ENCODE results near the gene PHF19. TPM values are rescaled to one million over a fixed set of nuclear protein-coding genes. Genes with fewer than 3 reads are reported as not detected.

Gene PHF19
- total RNA-seq, 8 experiments from 2014 or later: 5.2 to 44.0 (median 12.0) TPM

GRCh38 chr9:120818595-120818994 is 58.4 kb downstream of the PHF19 start:
- H3K4me1 ChIP-seq (replicated peaks in 1 of 2): no peaks in the 10 kb centered on the region
- H3K4me3 ChIP-seq: no peak overlapping the region
- in situ Hi-C loops (cut with MboI; ENCODE audit: low pct_unique_long_range_greater_than_20kb in 2 of 9, low sequenced_read_pairs in 9 of 9, unreplicated experiment in 9 of 9): no loop called here
- H3K27ac ChIP-seq: no peak overlapping the region
- WGBS, 10 experiments: 67 to 100% (median 100%) methylated on average over 1 of the region's 1 CpG; no CpG with 5 or more reads in 1 of the 10 experiments
- no peak for ATAC-seq (replicated peaks in 6 of 8)

GRCh38 chr9:120815075-120815474 is 61.9 kb downstream of the PHF19 start:
- Histone ChIP-seq H3K27ac (no peak overlapping the region), H3K4me3 (no peak overlapping the region), H3K4me1 (replicated peaks in 1 of 2) (no peaks in the 10 kb centered on the region)
- WGBS, 10 experiments: 90 to 100% (median 99%) methylated on average over 1 to 4 of the region's 4 CpGs
- in situ Hi-C loops (cut with MboI; ENCODE audit: low pct_unique_long_range_greater_than_20kb in 2 of 9, low sequenced_read_pairs in 9 of 9, unreplicated experiment in 9 of 9): no loop called here
- no peak for ATAC-seq (replicated peaks in 6 of 8)

DNA sequence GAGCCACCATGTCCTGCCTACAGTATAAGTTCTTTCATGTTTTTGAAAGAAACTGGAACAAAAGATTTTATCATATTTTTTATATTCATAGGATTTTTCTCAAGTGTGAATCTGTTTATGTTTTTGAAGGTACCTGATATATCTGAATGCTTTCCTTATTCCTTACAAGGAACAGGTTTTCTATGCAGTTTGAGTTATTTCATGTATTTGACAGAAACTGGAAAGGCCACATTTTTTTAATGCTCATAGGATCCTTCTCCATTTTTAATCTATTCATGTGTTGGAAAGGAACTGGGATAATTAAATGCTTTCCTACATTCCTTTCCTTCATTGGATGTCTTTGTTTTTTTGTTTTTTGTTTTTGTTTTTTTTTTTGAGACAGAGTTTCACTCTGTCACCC is 68.1 kb downstream of the PHF19 start:
- in situ Hi-C loops (cut with MboI; ENCODE audit: low pct_unique_long_range_greater_than_20kb in 2 of 9, low sequenced_read_pairs in 9 of 9, unreplicated experiment in 9 of 9): no loop called here
- no peak overlapping the region for H3K27ac ChIP-seq
- no peak overlapping the region for H3K4me3 ChIP-seq
- H3K4me1 ChIP-seq (replicated peaks in 1 of 2): no peaks in the 10 kb centered on the region
- ATAC-seq (replicated peaks in 6 of 8): no peak

DNA sequence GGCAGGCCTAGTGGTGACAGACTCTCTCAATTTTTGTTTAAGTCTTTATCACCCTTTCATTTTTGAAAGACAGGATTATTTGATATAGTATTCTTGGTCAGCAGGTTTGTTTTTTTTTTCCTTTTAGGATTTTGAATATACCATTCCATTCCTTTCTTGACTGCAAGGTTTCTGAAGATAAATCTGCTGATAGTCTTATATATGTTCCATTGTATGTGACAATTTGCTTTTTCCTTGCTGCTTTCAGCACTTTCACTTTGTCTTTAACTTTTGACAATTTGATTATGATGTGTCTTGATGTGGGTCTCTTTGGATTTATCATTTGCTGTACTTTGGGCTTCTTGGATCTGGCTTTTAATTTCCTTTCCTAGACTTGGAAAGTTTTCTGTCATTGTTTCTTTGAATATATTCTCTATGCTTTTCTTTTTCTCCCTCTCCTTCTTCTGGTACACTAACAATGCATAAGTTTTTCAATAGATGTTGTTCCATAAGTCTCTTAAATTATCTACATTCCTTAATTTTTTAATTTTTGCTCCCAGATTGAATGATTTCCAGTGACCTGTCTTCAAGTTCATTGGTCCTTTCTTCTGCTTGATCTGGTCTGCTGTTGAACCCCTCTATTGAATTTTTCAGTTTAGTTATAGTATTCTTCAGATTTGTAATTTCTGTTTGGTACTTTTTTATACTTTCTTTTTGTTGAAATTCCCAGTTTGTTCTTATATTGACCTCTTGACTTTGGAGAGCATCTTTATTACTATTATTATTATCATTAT is 69.2 kb downstream of the PHF19 start:
- in situ Hi-C loops (cut with MboI; ENCODE audit: low pct_unique_long_range_greater_than_20kb in 2 of 9, low sequenced_read_pairs in 9 of 9, unreplicated experiment in 9 of 9): no loop called here
- H3K4me1 ChIP-seq (replicated peaks in 1 of 2): no peaks in the 10 kb centered on the region
- H3K4me3 ChIP-seq: no peak overlapping the region
- no peak overlapping the region for H3K27ac ChIP-seq
- ATAC-seq (replicated peaks in 6 of 8): no peak

Other genes starting within 250 kb of the PHF19 start
- gene MEGF9, start 162.7 kb downstream of the PHF19 start, total RNA-seq: 10 to 100 TPM in 6 of 8 experiments, 1 to 10 TPM in 2; 6.5 to 40.0 (median 14.1) TPM
- 10 to 100 TPM; 13.7 to 72.2 (median 25.4) TPM for gene FBXW2, start 83.8 kb downstream of the PHF19 start, total RNA-seq
- 10 to 100 TPM; 14.8 to 50.8 (median 30.1) TPM for gene PSMD5, start 34.3 kb downstream of the PHF19 start, total RNA-seq
- gene TRAF1, start 49.6 kb upstream of the PHF19 start, total RNA-seq: 1 to 10 TPM in 5 of 8 experiments, under 1 TPM in 3; 0.54 to 3.4 (median 1.6) TPM
- 1 to 10 TPM in 7 of 8 experiments, under 1 TPM in 1; 0.91 to 4.1 (median 2.0) TPM for gene C5, start 173.1 kb upstream of the PHF19 start, total RNA-seq
- gene CNTRL, start 197.8 kb upstream of the PHF19 start, total RNA-seq: 10 to 100 TPM in 6 of 8 experiments, 1 to 10 TPM in 2; 3.1 to 19.8 (median 13.8) TPM